ENCODE results near the gene SNX12.

The SNX12 gene

GRCh38 chrX:71068044-71068918, at the start of gene SNX12:
Gene SNX12 (minus strand): TSS chrX:71068334. CDS start chrX:71068306, 28 bp downstream.
- DNase-seq = peak; percentile 83

- no peak for DNase-seq
These were observed 49.2 kb upstream of the SNX12 start for GRCh38 chrX:71117358-71117757.

- no peak for DNase-seq
These were observed 43.8 kb upstream of the SNX12 start for GRCh38 chrX:71111921-71112431.

GRCh38 chrX:71111141-71111843, 43.2 kb upstream of the SNX12 start, which contains the start of gene IL2RG:
Gene IL2RG (minus strand): TSS chrX:71111577. CDS start chrX:71111539, 38 bp downstream.
- no peak for DNase-seq

GRCh38 chrX:71109051-71109450, 40.9 kb upstream of the SNX12 start:
- DNase-seq = no peak

- DNase-seq = no peak
These were observed 39.7 kb upstream of the SNX12 start for GRCh38 chrX:71107762-71108360.

GRCh38 chrX:71107245-71107644, 39.1 kb upstream of the SNX12 start:
- no peak for DNase-seq

GRCh38 chrX:71106427-71106826, 38.3 kb upstream of the SNX12 start, which contains the start of gene CXorf65:
Gene CXorf65 (minus strand): TSS chrX:71106740. CDS start chrX:71106556, 184 bp downstream.
- DNase-seq = no peak

- DNase-seq = no peak
These were observed 37.5 kb upstream of the SNX12 start for GRCh38 chrX:71105628-71106027.

GRCh38 chrX:71103110-71103983, 35.2 kb upstream of the SNX12 start:
- DNase-seq = no peak

GRCh38 chrX:71102292-71102691, 34.2 kb upstream of the SNX12 start:
- DNase-seq = no peak

GRCh38 chrX:71100581-71101505, 32.7 kb upstream of the SNX12 start:
- DNase-seq = no peak

GRCh38 chrX:71099736-71100135, 31.6 kb upstream of the SNX12 start:
- no peak for DNase-seq

GRCh38 chrX:71098951-71099506, 30.9 kb upstream of the SNX12 start:
- DNase-seq = no peak

GRCh38 chrX:71098302-71098701, 30.2 kb upstream of the SNX12 start:
- DNase-seq = no peak

GRCh38 chrX:71096760-71097032, 28.6 kb upstream of the SNX12 start:
- no peak for DNase-seq

- DNase-seq = no peak
These were observed 28.0 kb upstream of the SNX12 start for GRCh38 chrX:71095981-71096759.

- DNase-seq = peak; percentile 68
These were observed 27.4 kb upstream of the SNX12 start, which contains the start of gene FOXO4 for GRCh38 chrX:71095555-71095980. Gene FOXO4 (plus strand): TSS chrX:71095851. CDS start chrX:71096529, 678 bp downstream.

GRCh38 chrX:71095033-71095432, 26.9 kb upstream of the SNX12 start:
- no peak for DNase-seq

- no peak for DNase-seq
These were observed 23.1 kb upstream of the SNX12 start for GRCh38 chrX:71091263-71091662.

All from NCI-H2029 (cell line).